ENCODE measurements around the gene PBX1.
"Not testable (repeated sequence)": the region's sequence is repeated elsewhere in the genome, so short reads cannot be mapped to it uniquely, and the experiment has no call there.

DNA sequence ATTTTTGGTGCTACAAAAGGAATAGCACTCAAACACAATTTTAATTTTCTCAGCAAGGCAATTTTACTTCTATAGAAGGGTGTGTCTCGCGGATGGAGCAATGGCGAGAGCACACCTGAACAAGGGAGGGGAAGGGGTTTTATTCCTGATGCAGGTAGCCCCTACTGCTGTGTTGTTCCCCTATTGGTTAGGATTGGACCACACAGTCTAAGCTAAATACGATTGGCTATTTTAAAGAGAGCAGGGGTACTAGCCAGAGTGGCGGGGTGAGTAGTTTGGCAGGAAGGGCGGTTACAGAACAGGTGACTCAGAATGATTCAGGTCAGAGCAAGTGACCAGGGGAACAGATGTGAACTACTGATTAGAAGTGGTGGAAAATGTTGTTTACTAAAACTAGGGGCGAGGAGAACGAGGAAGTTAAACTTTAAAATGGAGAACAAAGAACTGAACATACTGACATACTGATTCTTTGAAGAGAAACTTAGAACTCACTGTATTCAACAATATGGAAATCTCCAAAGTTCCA lies 6.5 kb upstream of the PBX1 start:
- not testable (repeated sequence) for TF ChIP-seq ZNF24 (tag by site-specific recombination; IDR thresholded peaks at IDR 0.05); ZNF114 (tag by site-specific recombination; IDR thresholded peaks at IDR 0.05); ZNF830 (tag by site-specific recombination; IDR thresholded peaks at IDR 0.05; ENCODE audit: low read depth); BCL6B (tag by site-specific recombination; IDR thresholded peaks at IDR 0.05); ZNF571 (tag by site-specific recombination; IDR thresholded peaks at IDR 0.05); TCF7L2 (IDR thresholded peaks at IDR 0.05; ENCODE audit: borderline replicate concordance, low read depth, low read length)
- TF ChIP-seq, protein P1, sequence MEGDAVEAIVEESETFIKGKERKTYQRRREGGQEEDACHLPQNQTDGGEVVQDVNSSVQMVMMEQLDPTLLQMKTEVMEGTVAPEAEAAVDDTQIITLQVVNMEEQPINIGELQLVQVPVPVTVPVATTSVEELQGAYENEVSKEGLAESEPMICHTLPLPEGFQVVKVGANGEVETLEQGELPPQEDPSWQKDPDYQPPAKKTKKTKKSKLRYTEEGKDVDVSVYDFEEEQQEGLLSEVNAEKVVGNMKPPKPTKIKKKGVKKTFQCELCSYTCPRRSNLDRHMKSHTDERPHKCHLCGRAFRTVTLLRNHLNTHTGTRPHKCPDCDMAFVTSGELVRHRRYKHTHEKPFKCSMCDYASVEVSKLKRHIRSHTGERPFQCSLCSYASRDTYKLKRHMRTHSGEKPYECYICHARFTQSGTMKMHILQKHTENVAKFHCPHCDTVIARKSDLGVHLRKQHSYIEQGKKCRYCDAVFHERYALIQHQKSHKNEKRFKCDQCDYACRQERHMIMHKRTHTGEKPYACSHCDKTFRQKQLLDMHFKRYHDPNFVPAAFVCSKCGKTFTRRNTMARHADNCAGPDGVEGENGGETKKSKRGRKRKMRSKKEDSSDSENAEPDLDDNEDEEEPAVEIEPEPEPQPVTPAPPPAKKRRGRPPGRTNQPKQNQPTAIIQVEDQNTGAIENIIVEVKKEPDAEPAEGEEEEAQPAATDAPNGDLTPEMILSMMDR (tag by site-specific recombination; IDR thresholded peaks at IDR 0.05), result not testable (repeated sequence)
